A673 (cell line): ENCODE data around the gene BCL3.

ENCODE experiments used
- EZH2 ChIP-seq: fragments of 200-600 bp; sonication (generic); IDR thresholded peaks from 2 replicates; pipeline ENCODE4 v1.6.1; 2017; ENCODE audit warnings: borderline replicate concordance, low read depth, mild to moderate bottlenecking, mixed read lengths, antibody characterized with exemption, low read length; ENCODE audit not compliant: poor library complexity, severe bottlenecking
- TF ChIP-seq, protein P1 (sequence below): fragments of 300-800, 200-600 bp; sonication (generic); conservative IDR thresholded peaks from 2 replicates; pipeline ENCODE4 v1.5.1; 2017; ENCODE audit warnings: low read depth, mild to moderate bottlenecking, antibody characterized with exemption, low read length, moderate library complexity, mixed read lengths

DNA sequence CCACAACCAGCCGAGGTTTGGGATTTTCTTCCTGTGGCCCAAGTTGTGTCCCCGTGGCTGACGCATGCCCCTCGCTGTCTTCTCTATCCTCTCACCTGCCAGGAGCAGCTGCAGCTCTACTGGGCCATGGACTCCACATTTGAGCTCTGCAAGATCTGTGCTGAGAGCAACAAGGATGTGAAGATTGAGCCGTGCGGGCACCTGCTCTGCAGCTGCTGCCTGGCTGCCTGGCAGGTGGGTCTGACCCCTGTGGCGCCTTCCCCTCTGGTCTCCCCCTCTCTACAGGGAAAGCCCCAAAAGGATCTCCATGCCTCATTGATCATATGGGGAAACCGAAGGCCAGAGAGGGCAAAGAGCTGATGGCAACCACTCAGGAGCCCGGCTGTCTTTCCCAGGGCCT is 43.8 kb downstream of the BCL3 start:
- TF ChIP-seq, protein P1, sequence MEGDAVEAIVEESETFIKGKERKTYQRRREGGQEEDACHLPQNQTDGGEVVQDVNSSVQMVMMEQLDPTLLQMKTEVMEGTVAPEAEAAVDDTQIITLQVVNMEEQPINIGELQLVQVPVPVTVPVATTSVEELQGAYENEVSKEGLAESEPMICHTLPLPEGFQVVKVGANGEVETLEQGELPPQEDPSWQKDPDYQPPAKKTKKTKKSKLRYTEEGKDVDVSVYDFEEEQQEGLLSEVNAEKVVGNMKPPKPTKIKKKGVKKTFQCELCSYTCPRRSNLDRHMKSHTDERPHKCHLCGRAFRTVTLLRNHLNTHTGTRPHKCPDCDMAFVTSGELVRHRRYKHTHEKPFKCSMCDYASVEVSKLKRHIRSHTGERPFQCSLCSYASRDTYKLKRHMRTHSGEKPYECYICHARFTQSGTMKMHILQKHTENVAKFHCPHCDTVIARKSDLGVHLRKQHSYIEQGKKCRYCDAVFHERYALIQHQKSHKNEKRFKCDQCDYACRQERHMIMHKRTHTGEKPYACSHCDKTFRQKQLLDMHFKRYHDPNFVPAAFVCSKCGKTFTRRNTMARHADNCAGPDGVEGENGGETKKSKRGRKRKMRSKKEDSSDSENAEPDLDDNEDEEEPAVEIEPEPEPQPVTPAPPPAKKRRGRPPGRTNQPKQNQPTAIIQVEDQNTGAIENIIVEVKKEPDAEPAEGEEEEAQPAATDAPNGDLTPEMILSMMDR: no peak
- TF ChIP-seq EZH2: no peak
